Measurements from ENCODE around the gene MISP.

MISP gene

GRCh38 chr19:808423-808775 is 57.5 kb downstream of the MISP start:
- DNase-seq (ENCODE audit: low read depth): no peak

GRCh38 chr19:810077-810855 is 59.4 kb downstream of the MISP start:
- no peak for DNase-seq (ENCODE audit: low read depth)

- DNase-seq (ENCODE audit: low read depth): no peak
Observed at GRCh38 chr19:810883-811489, 60.1 kb downstream of the MISP start.

- no peak for DNase-seq (ENCODE audit: low read depth)
Observed at GRCh38 chr19:811506-812048, 60.7 kb downstream of the MISP start.

- no peak for DNase-seq (ENCODE audit: low read depth)
Observed at GRCh38 chr19:812049-812746, 61.3 kb downstream of the MISP start.

GRCh38 chr19:812747-813218 is 61.9 kb downstream of the MISP start:
- no peak for DNase-seq (ENCODE audit: low read depth)

GRCh38 chr19:813219-814151 is 62.6 kb downstream of the MISP start:
- DNase-seq (ENCODE audit: low read depth): no peak
